PC-9 (cell line): ENCODE data around the gene ST7.

Experiments
- CTCF ChIP-seq: fragments of 200-600 bp; sonication (generic); conservative IDR thresholded peaks from 2 replicates; pipeline ENCODE4 v1.6.1; 2017; ENCODE audit warnings: mixed run types, antibody characterized with exemption, mild to moderate bottlenecking, moderate library complexity
- EZH2 ChIP-seq: fragments of 200-600 bp; sonication (generic); IDR thresholded peaks from 2 replicates; pipeline ENCODE4 v1.8.0; 2017; ENCODE audit warnings: antibody characterized with exemption, low read depth

GRCh38 chr7:117133125-117133524 is 179.8 kb downstream of the ST7 start:
- TF ChIP-seq CTCF (no peak), EZH2 (no peak)
